HepG2 (cell line): ENCODE results near the gene HS3ST5. TPM values are rescaled to one million over a fixed set of nuclear protein-coding genes. Genes with fewer than 3 reads are reported as not detected.
A peak's percentile ranks its signal among the peaks of the same experiment; 100 is the strongest.

ENCODE experiments used
- ATAD3A ChIP-seq: sonication (generic); formaldehyde crosslinking; IDR thresholded peaks from 2 replicates; pipeline ENCODE4 v1.4.0; 2020; ENCODE audit warnings: missing genetic modification reagents
- ATF7 ChIP-seq, 2 experiments: fragments of 450-650 bp in 1 of 2; sonication (generic) in 1 of 2; formaldehyde crosslinking in 1 of 2; IDR thresholded peaks; 2 replicates each; pipeline versions ENCODE4 v1.4.0 to v1.6.1; 2016 to 2020; ENCODE audit warnings: antibody characterized with exemption in 1 of 2, mild to moderate bottlenecking in 1 of 2, missing genetic modification reagents in 1 of 2
- CENPBD1 ChIP-seq: sonication (generic); formaldehyde crosslinking; IDR thresholded peaks from 2 replicates; pipeline ENCODE4 v1.8.0; 2022; ENCODE audit warnings: missing genetic modification reagents, low read depth, mild to moderate bottlenecking, borderline replicate concordance
- DZIP1 ChIP-seq: sonication (generic); formaldehyde crosslinking; IDR thresholded peaks from 2 replicates; pipeline ENCODE4 v1.5.0; 2020; ENCODE audit warnings: mild to moderate bottlenecking, missing genetic modification reagents
- GZF1 ChIP-seq: sonication (generic); formaldehyde crosslinking; IDR thresholded peaks from 2 replicates; pipeline ENCODE4 v1.5.1; 2020; ENCODE audit warnings: mild to moderate bottlenecking, missing genetic modification reagents
- IRF9 ChIP-seq: sonication (generic); formaldehyde crosslinking; IDR thresholded peaks from 2 replicates; pipeline ENCODE4 v1.8.0; 2022; ENCODE audit warnings: missing genetic modification reagents, mild to moderate bottlenecking, borderline replicate concordance
- JUNB ChIP-seq: sonication (generic); formaldehyde crosslinking; IDR thresholded peaks from 2 replicates; pipeline ENCODE4 v1.8.0; 2022; ENCODE audit warnings: missing genetic modification reagents, mild to moderate bottlenecking, borderline replicate concordance
- NFAT5 ChIP-seq: sonication (generic); formaldehyde crosslinking; IDR thresholded peaks from 2 replicates; pipeline ENCODE4 v1.4.0; 2020; ENCODE audit warnings: missing genetic modification reagents
- NFKBIZ ChIP-seq: IDR thresholded peaks from 2 replicates; pipeline ENCODE4 v1.6.1; 2018; ENCODE audit warnings: missing genetic modification reagents, missing compliant biosample characterization
- NR0B2 ChIP-seq: sonication (generic); formaldehyde crosslinking; IDR thresholded peaks from 2 replicates; pipeline ENCODE4 v1.4.0; 2020; ENCODE audit warnings: mild to moderate bottlenecking, missing genetic modification reagents
- SRY ChIP-seq: sonication (generic); formaldehyde crosslinking; IDR thresholded peaks from 2 replicates; pipeline ENCODE4 v1.8.0; 2022; ENCODE audit warnings: mild to moderate bottlenecking, missing genetic modification reagents
- TAF1 ChIP-seq: sonication (generic); formaldehyde crosslinking; IDR thresholded peaks from 2 replicates; pipeline ENCODE4 v1.4.0; 2020; ENCODE audit warnings: missing genetic modification reagents
- TCF7L2 ChIP-seq: IDR thresholded peaks from 2 replicates; pipeline ENCODE4 v1.6.1; 2011; ENCODE audit warnings: mild to moderate bottlenecking, low read depth, low read length, moderate library complexity
- ZBTB1 ChIP-seq: sonication (generic); formaldehyde crosslinking; IDR thresholded peaks from 2 replicates; pipeline ENCODE4 v1.4.0; 2020; ENCODE audit warnings: missing genetic modification reagents, borderline replicate concordance
- ZNF230 ChIP-seq: sonication (generic); formaldehyde crosslinking; IDR thresholded peaks from 2 replicates; pipeline ENCODE4 v1.4.0; 2020; ENCODE audit warnings: mild to moderate bottlenecking, missing genetic modification reagents
- ZNF317 ChIP-seq: sonication (generic); formaldehyde crosslinking; IDR thresholded peaks from 2 replicates; pipeline ENCODE4 v1.5.0; 2020; ENCODE audit warnings: mild to moderate bottlenecking, missing genetic modification reagents
- ZNF451 ChIP-seq: sonication (generic); formaldehyde crosslinking; IDR thresholded peaks from 2 replicates; pipeline ENCODE4 v1.5.0; 2020; ENCODE audit warnings: mild to moderate bottlenecking, missing genetic modification reagents
- ZNF543 ChIP-seq: sonication (generic); formaldehyde crosslinking; IDR thresholded peaks from 2 replicates; pipeline ENCODE4 v1.4.0; 2020; ENCODE audit warnings: mild to moderate bottlenecking, missing genetic modification reagents
- ZNF569 ChIP-seq: sonication (generic); formaldehyde crosslinking; IDR thresholded peaks from 2 replicates; pipeline ENCODE4 v1.5.0; 2020; ENCODE audit warnings: mild to moderate bottlenecking, missing genetic modification reagents, moderate library complexity, borderline replicate concordance
- polyA plus RNA-seq, 8 experiments: library from polyadenylated mRNA; depleted of rRNA in 3 of 8; stranded (reverse) in 7 of 8; unstranded in 1 of 8; fragments of >200 nt; fragmentation: Illumina TruSeq in 4 of 8; extraction: Trizol in 4 of 8; gene quantifications; 2 replicates each; pipeline versions ENCODE4 v1.2.1 to v1.2.3, GENCODE V29; 2011 to 2016; ENCODE audit warnings: low read depth in 4 of 8, missing spikeins in 1 of 8, mixed read lengths in 1 of 8; ENCODE audit not compliant: insufficient read depth in 1 of 8
- total RNA-seq, 5 experiments: library from RNA; depleted of rRNA; stranded (reverse); fragments of >200 nt; fragmentation: Illumina TruSeq; extraction: Trizol; gene quantifications; 2 replicates each; pipeline ENCODE4 v1.2.3, GENCODE V29; 2016; ENCODE audit warnings: low read depth in 1 of 5

Gene HS3ST5
- total and polyA plus RNA-seq, 2 of the 13 experiments (the other 11 are each of a cell fraction or from before 2014, with no cell fraction given) = 1.1 to 1.6 TPM

- TF ChIP-seq DZIP1 (CRISPR knock-in tag) = no peak
- no peak for TF ChIP-seq ZNF230 (CRISPR knock-in tag)
- no peak for TF ChIP-seq CENPBD1 (CRISPR knock-in tag)
- 0 out of 2 replicates have a peak, but pooled peaks have one; percentile 38 for TF ChIP-seq ZNF317 (CRISPR knock-in tag)
- 0 out of 2 replicates have a peak, but pooled peaks have one; percentile 37 for TF ChIP-seq NFKBIZ (CRISPR knock-in tag)
- TF ChIP-seq ZBTB1 = no peak
- no peak for TF ChIP-seq SRY
- no peak for TF ChIP-seq GZF1 (CRISPR knock-in tag)
- TF ChIP-seq NFAT5 = no peak
- no peak for TF ChIP-seq TAF1 (CRISPR knock-in tag)
- no peak for TF ChIP-seq ZNF569 (CRISPR knock-in tag)
- TF ChIP-seq ATAD3A (CRISPR knock-in tag) = no peak
- no peak for TF ChIP-seq ZNF451 (CRISPR knock-in tag)
- TF ChIP-seq TCF7L2 = no peak
- no peak for TF ChIP-seq NR0B2
- TF ChIP-seq IRF9 (CRISPR knock-in tag) = no peak
- no peak for TF ChIP-seq ZNF543 (CRISPR knock-in tag)
- no peak for TF ChIP-seq JUNB (CRISPR knock-in tag)
- TF ChIP-seq ATF7 (IDR thresholded peaks at IDR 0.05) = no peak
- TF ChIP-seq ATF7 (CRISPR knock-in tag; IDR thresholded peaks at IDR 0.05) = no peak
Measured at GRCh38 chr6:114301596-114302219, 41.1 kb downstream of the HS3ST5 start (continued).
